ENCODE data around the gene SRGAP3. TPM values are rescaled to one million over a fixed set of nuclear protein-coding genes. Genes with fewer than 3 reads are reported as not detected.
"Not testable (repeated sequence)": the region's sequence is repeated elsewhere in the genome, so short reads cannot be mapped to it uniquely, and the experiment has no call there.

The SRGAP3 gene
- total RNA-seq, 2 experiments from 2014 or later = 2.8 to 3.2 TPM

DNA sequence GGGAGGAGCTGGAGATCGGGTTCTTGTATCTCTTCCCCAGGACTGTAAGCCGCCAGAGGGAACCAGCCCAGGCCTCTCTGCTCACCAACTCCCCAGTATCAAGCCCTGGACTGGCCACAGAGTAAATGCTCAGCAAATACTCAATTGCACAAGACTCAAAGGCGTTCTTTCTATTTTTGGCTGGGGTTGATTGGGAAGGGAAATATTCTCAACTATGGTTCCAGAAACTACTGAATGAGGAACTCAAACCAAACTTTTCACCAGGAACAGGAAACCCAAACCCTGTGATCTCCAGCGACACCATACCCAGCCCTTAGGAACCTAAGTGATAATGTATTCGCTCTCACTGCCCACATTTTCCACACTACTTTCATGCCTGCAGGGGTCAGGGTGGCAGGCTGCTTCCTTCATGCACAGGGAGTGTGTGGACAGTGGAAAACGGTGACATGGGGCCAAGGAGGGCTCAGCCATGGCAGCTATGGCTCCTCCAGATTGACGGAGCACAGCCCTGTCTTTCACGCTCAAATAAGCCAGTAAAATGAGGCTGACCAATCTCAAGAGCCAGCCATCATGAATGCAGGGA, 161.5 kb downstream of the SRGAP3 start:
- ATAC-seq (ENCODE audit: poor library complexity) (no peak), DNase-seq (peak in 1 of 14 experiments; percentile 9)
- POLR2A ChIA-PET = no interaction called here
- Histone ChIP-seq H3K36me3 (ENCODE audit: insufficient read depth, low read length) (no peaks in the 10 kb centered on the region), H3K27me3 (ENCODE audit: control insufficient read depth in 1 of 2, insufficient read depth in 2 of 2, low read length in 2 of 2) (no peaks in the 10 kb centered on the region), H3K9me3 (ENCODE audit: control insufficient read depth in 1 of 2, insufficient read depth in 1 of 2, low read length in 2 of 2) (no peaks in the 10 kb centered on the region), H3K4me1 (ENCODE audit: insufficient read depth, low read length) (no peaks in the 10 kb centered on the region), H3K4me3 (ENCODE audit: low read length) (no peak overlapping the region), H3K27ac (ENCODE audit: low read depth in 1 of 2, low read length in 2 of 2) (no peak overlapping the region)
- intact Hi-C loops (cut with DNase I, micrococcal nuclease) = no loop called here
- H3K36me3 Mint-ChIP-seq (ENCODE audit: low read depth) = no peaks in the 10 kb centered on the region
- no peak overlapping the region for H3K27ac Mint-ChIP-seq
- H3K9me3 Mint-ChIP-seq = no peaks in the 10 kb centered on the region
- TF ChIP-seq, protein P1, sequence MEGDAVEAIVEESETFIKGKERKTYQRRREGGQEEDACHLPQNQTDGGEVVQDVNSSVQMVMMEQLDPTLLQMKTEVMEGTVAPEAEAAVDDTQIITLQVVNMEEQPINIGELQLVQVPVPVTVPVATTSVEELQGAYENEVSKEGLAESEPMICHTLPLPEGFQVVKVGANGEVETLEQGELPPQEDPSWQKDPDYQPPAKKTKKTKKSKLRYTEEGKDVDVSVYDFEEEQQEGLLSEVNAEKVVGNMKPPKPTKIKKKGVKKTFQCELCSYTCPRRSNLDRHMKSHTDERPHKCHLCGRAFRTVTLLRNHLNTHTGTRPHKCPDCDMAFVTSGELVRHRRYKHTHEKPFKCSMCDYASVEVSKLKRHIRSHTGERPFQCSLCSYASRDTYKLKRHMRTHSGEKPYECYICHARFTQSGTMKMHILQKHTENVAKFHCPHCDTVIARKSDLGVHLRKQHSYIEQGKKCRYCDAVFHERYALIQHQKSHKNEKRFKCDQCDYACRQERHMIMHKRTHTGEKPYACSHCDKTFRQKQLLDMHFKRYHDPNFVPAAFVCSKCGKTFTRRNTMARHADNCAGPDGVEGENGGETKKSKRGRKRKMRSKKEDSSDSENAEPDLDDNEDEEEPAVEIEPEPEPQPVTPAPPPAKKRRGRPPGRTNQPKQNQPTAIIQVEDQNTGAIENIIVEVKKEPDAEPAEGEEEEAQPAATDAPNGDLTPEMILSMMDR (IDR thresholded peaks at IDR 0.05) = no peak
- H3K27me3 Mint-ChIP-seq = no peaks in the 10 kb centered on the region
- H3K4me1 Mint-ChIP-seq (ENCODE audit: low read depth) = no peaks in the 10 kb centered on the region
- CTCF ChIA-PET = no interaction called here
- no peak overlapping the region for H3K4me3 Mint-ChIP-seq

DNA sequence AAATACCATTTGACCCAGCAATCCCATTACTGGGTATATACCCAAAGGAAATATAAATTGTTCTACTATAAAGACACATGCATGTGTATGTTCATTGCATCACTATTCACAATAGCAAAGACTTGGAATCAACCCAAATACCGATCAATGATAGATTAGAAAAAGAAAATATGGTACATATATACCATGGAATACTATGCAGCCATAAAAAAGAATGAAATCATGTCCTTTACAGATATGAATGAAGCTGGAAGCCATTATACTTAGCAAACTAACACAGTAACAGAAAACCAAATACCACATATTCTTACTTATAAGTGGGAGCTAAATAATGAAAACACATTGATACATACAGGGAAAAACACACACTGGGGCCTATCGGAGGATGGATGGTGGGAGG, 164.0 kb downstream of the SRGAP3 start:
- H3K4me1 ChIP-seq (ENCODE audit: insufficient read depth, low read length); H3K36me3 Mint-ChIP-seq (ENCODE audit: low read depth); H3K36me3 ChIP-seq (ENCODE audit: insufficient read depth, low read length); ATAC-seq (ENCODE audit: poor library complexity); CTCF ChIA-PET; H3K27ac Mint-ChIP-seq; H3K9me3 Mint-ChIP-seq; DNase-seq; H3K27ac ChIP-seq (ENCODE audit: low read depth in 1 of 2, low read length in 2 of 2); H3K27me3 Mint-ChIP-seq; H3K4me3 Mint-ChIP-seq; H3K9me3 ChIP-seq (ENCODE audit: control insufficient read depth in 1 of 2, insufficient read depth in 1 of 2, low read length in 2 of 2); intact Hi-C loops (cut with DNase I, micrococcal nuclease); H3K27me3 ChIP-seq (ENCODE audit: control insufficient read depth in 1 of 2, insufficient read depth in 2 of 2, low read length in 2 of 2); H3K4me1 Mint-ChIP-seq (ENCODE audit: low read depth); H3K4me3 ChIP-seq (ENCODE audit: low read length); POLR2A ChIA-PET: not testable (repeated sequence)

DNA sequence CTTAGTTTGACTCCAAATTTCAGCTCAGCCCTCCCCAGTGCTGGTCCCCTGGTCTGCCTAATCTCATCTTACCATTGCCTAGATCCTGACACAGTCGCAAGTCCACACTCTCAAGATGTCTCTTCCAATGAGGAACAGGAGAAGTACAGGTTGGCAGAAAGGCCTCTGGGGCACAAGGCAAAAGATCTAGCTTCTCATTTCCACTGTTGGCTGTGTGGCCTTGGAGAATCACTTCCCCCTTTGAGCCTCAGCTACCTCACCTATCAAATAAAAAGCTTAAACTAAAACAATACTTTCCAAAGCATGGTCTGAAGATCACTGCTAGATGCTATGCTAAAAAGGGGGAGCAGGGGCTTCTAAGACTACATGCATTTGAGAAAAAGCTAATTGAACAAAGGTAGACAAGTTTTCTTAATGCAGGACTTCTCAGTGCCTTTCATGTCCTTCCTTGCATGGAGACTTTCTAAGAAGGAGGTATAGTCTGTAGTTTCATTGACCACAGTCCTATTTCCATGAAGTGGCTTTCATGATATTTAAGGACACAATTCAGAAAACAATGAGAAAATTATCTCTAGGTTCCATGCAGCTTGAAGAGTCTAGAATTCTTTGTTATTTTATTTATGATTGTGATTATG, 168.1 kb downstream of the SRGAP3 start:
- Histone ChIP-seq H3K27ac (ENCODE audit: low read depth in 1 of 2, low read length in 2 of 2) (no peak overlapping the region), H3K36me3 (ENCODE audit: insufficient read depth, low read length) (no peaks in the 10 kb centered on the region), H3K4me3 (ENCODE audit: low read length) (no peak overlapping the region), H3K27me3 (ENCODE audit: control insufficient read depth in 1 of 2, insufficient read depth in 2 of 2, low read length in 2 of 2) (no peaks in the 10 kb centered on the region), H3K9me3 (ENCODE audit: control insufficient read depth in 1 of 2, insufficient read depth in 1 of 2, low read length in 2 of 2) (no peaks in the 10 kb centered on the region), H3K4me1 (ENCODE audit: insufficient read depth, low read length) (no peaks in the 10 kb centered on the region)
- Mint-ChIP-seq H3K4me3 (no peak overlapping the region), H3K36me3 (ENCODE audit: low read depth) (no peaks in the 10 kb centered on the region), H3K27me3 (no peaks in the 10 kb centered on the region), H3K4me1 (ENCODE audit: low read depth) (no peaks in the 10 kb centered on the region), H3K9me3 (no peaks in the 10 kb centered on the region), H3K27ac (no peak overlapping the region)
- intact Hi-C loops (cut with DNase I, micrococcal nuclease) = no loop called here
- TF ChIP-seq, protein P1 (IDR thresholded peaks at IDR 0.05) = no peak
- ATAC-seq (ENCODE audit: poor library complexity) = no peak
- CTCF ChIA-PET = no interaction called here
- no peak for DNase-seq
- POLR2A ChIA-PET = no interaction called here

DNA sequence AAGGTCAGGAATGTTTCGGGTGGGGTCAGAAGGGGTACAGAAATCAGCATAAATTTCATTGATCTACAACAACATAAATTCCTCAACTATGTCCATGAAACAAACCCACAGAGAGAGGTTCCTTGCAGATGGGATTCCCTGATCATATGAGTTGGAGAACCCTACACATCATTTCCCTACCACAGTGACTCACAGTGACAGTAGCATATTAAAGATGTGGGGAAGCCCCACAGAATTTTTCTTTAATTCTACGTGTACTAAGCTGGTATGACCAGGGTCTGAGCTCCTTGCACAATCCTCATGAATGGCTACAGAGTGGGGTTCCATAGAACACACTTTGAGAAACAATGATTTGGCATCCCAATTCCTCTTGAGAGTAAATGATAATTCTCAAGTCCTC, 169.3 kb downstream of the SRGAP3 start:
- ChIA-PET POLR2A (no interaction called here), CTCF (no interaction called here)
- no peaks in the 10 kb centered on the region for H3K4me1 ChIP-seq (ENCODE audit: insufficient read depth, low read length)
- no peaks in the 10 kb centered on the region for H3K27me3 ChIP-seq (ENCODE audit: control insufficient read depth in 1 of 2, insufficient read depth in 2 of 2, low read length in 2 of 2)
- ATAC-seq (ENCODE audit: poor library complexity) (no peak), DNase-seq (no peak)
- Mint-ChIP-seq H3K36me3 (ENCODE audit: low read depth) (no peaks in the 10 kb centered on the region), H3K4me1 (ENCODE audit: low read depth) (no peaks in the 10 kb centered on the region), H3K9me3 (no peaks in the 10 kb centered on the region), H3K4me3 (no peak overlapping the region), H3K27ac (no peak overlapping the region), H3K27me3 (no peaks in the 10 kb centered on the region)
- no peaks in the 10 kb centered on the region for H3K9me3 ChIP-seq (ENCODE audit: control insufficient read depth in 1 of 2, insufficient read depth in 1 of 2, low read length in 2 of 2)
- TF ChIP-seq, protein P1 (IDR thresholded peaks at IDR 0.05) = no peak
- no peaks in the 10 kb centered on the region for H3K36me3 ChIP-seq (ENCODE audit: insufficient read depth, low read length)
- intact Hi-C loops (cut with DNase I, micrococcal nuclease) = no loop called here
- H3K4me3 ChIP-seq (ENCODE audit: low read length) = no peak overlapping the region
- no peak overlapping the region for H3K27ac ChIP-seq (ENCODE audit: low read depth in 1 of 2, low read length in 2 of 2)
